8988T (cell line): ENCODE measurements around the gene FNDC3B.
"Not testable (repeated sequence)": the region's sequence is repeated elsewhere in the genome, so short reads cannot be mapped to it uniquely, and the experiment has no call there.

ENCODE experiments used
- DNase-seq: peaks from one replicate; pipeline ENCODE4 v3.0.0; 2011

The FNDC3B gene

DNA sequence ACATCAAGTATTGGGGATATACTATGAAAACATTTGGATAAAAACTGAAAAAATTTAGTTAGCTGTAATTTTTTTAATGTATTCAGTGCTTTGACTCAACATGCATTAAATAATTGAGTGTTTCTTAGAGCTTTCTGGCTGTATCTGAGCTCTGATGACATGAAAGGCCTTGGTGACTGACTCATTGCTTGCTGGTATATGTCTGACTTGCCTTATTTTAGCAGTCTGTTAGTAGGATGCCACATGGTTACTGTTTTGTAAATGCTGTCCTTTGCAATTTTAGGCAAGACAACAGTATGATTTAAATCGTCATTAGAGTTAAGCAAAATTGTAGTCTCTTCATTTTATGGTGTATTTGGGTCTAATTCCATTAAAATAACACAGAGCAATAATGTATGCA is 209.7 kb downstream of the FNDC3B start:
- no peak for DNase-seq

DNA sequence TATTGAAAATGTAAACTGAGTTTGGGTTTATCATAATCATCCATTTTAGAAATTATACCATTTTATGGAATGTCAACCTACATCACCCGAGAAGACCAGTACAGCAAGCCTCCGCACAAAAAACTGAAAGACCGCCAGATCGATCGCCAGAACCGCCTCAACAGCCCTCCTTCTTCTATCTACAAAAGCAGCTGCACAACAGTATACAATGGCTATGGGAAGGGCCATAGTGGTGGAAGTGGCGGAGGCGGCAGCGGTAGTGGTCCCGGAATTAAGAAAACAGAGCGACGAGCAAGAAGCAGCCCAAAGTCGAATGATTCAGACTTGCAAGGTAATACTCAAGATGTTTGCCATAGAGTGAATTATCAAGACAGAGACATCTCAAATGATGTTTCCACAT is 211.8 kb downstream of the FNDC3B start:
- no peak for DNase-seq

DNA sequence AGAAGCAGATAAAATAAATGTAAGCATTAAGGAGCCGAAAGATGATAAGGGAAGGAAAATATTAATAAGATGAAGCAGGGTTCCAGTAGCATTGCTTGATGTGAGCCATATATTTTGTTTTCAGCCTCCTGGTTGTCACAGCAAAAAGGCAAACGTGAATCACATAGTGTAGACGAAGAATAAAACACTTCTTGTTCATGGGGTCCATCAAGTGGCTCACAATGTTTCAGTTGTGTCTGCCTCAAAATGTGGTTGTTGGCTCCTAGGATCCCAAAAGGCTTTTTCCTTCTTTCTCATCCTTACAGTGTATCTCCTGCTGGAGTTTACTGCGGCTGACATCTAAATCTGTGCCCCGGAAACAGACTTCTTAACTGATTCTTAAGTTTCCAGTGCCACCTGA is 213.8 kb downstream of the FNDC3B start:
- no peak for DNase-seq

DNA sequence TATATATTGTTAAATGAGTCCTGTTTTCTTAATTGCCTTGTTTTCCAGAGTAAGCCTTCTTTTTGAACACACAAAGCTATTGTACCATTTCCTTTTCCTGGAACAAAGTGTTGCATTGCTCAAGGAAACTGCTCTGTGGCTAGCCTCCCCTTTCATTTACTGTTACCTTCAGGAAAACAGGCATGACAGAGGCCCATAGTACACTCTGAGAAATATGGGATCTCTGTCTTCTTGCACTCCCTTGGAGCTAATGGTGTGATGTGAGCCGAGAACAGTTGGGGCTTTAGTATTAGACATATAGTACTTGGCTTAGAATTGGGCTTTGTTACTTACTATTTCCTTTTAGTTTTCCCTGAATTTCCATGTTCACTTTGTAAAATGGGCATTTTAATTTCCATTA is 215.2 kb downstream of the FNDC3B start:
- DNase-seq, result no peak

DNA sequence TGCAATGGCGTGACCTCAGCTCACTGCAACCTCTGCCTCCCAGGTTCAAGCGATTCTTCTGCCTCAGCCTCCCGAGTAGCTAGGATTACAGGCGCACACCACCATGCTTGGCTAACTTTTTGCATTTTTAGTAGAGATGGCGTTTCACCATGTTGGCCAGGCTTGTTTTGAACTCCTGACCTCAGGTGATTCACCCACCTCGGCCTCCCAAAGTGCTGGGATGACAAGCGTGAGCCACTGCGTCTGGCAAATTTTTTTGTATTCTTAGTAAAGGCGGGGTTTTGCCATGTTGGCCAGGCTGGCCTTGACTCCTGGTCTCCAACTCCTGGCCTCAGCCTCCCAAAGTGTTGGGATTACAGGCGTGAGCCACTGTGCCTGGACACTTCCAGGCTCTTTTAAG is 215.9 kb downstream of the FNDC3B start:
- DNase-seq, result not testable (repeated sequence)

DNA sequence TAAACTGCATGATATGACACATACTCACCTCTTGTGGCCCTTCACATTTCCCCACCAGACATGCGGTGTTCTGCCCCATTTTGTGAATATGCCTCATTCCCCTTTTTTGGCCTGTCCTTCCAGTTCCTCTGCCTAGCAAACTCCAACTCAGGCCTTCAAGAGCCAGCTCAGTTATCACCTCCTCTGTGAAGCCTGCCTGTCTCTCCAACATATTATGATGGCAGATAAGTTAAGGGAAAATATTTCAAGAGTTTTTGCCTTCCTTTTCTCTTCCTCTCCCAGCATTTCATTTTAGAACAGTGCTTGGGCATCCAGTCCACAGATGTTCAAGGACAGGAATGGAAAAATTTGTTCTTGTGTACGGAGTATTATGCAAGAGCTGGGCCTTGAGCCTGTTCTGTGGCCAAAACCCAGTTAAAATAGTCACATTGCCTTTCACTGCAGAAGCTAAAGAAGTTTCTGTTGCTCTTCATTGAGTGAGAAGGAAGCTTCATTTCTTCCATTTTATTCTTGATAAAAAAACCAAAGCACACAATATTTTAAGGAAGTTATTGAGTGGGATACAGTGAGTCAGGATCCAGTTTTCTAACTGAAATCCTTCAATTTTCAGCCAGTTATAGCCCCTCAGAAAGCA is 216.8 kb downstream of the FNDC3B start:
- DNase-seq, result no peak

DNA sequence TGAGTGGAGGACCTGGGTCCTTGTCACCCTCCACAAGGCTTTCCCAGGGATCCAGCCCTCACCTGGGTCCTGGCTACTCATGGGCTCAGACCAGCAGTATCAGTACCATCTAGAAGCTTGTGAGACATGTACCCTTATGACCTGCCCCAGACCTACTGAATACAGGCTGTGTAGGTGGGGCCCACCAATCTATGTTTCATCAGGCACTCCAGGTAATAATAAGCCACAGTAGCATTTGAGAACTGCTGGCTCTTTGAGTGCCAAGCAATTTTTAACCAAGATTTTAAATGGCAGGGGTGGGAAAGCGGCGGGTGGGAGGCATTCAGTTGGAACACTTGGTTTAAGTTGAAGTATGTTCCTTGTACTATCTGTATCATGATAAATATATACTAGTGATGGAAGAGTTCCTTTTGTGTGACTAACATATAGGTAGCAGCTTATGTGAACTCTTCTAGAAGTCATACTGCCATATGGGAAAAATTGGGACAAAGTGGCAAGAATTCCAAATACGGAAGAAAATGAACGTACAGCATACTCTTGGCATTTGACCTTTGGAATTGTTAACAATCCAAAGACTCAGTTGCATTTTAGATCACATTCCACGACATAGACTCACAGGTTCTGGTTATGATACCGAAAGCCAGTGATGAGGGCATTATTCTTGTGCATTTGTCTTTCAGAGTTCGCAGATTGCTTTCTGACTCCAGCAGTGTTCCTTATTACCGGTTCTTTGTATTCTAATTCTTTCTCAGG is 218.4 kb downstream of the FNDC3B start:
- no peak for DNase-seq

DNA sequence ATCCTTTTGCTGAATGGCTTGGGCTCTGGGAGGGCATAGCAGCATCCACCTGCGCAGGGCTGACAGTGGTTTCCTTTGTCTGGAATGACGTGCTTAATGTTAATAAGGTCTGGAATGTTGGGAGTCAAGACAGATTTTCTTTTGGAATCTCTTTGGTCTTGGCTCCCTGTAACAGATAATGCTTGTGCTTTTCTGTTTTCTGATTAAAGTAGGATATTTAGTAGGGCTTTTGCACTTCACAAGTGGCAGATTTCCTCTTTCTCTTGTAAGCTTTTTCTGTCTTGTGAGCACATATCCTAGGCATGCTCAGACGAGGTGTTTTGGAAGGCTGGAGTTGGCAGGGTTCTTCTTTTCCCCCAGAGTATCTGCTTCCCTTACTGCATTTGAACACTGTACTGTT is 219.2 kb downstream of the FNDC3B start:
- DNase-seq, result no peak

DNA sequence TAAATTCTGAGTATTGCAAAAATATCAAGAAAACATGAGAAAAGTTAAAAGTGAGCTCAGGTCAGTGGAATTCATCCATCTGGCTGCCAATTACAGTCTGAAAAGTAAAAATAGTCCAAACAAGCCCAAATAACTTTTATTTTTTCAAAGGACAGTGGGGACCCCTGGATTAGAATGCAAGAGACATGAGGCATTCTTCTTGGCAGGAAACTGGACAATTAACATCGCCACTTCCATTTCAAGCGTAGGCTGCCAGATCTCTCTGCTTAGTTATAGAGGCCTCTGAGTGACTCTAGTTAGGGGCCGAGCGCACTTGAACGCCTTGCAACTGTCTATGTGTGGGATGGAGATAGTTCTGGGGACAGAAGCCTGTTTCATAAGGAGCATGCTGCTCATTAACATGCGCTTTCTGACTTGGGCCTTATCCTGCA is 219.7 kb downstream of the FNDC3B start:
- no peak for DNase-seq

DNA sequence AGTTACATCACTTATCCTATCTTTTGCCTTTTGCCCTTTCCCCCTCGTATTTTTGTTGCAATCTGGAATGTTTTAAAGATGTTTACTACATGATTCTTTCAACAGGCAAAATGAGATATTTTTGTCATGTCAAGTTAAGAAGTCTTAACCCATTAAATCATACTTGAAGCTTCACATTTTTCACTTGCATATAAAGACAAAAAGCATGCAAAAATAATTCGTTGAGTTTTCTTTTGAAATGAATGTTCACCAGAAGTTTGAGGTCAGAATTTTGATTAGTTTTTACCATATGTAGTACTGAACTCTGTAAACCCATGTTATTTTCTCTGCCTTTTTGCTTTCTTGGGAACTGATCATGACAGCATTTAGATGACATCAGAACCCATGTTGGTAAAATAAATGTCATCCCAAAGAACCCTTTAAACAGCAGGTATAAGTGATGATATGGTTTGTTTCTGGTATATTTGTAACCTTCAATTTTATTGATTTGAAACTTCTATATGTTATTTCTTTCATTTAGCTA is 220.4 kb downstream of the FNDC3B start:
- DNase-seq, result no peak

DNA sequence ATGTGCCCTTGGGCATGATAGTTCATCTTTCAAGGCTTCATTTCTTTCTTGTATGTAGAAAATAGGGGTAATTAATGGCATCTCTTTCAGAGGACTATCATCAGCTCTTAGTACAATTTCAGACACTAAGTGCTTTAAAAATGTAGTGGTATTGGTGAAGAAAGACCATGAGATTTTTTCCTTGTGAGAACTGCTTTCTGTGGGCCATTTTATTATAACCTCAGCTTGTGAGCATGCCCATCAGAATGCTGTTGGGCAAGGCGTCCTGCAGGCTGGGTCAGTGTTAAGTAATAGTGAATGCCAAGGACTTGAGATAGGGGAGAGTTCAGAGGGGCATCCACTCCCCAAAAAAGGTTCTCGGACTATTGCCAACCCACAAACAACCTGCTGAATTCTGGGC is 221.0 kb downstream of the FNDC3B start:
- DNase-seq, result no peak

DNA sequence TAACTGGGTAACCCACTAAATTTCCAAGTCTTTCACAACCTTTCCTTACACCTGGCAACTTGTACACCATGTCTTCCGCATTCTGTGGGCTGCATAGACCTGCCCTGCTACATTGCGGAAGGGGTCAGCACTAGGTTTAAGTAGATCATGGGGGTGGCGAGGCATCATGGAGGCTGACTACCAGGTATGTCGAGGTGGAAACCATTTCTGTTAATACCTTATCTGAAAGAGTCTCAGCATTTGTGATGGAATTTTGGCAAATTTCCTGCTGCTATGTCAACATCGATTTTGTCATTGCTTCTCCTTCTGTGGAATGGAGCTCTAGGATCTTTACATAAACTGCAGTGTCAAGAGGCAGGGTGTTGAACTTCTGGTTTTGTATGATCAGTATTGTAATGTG is 221.7 kb downstream of the FNDC3B start:
- DNase-seq, result no peak

DNA sequence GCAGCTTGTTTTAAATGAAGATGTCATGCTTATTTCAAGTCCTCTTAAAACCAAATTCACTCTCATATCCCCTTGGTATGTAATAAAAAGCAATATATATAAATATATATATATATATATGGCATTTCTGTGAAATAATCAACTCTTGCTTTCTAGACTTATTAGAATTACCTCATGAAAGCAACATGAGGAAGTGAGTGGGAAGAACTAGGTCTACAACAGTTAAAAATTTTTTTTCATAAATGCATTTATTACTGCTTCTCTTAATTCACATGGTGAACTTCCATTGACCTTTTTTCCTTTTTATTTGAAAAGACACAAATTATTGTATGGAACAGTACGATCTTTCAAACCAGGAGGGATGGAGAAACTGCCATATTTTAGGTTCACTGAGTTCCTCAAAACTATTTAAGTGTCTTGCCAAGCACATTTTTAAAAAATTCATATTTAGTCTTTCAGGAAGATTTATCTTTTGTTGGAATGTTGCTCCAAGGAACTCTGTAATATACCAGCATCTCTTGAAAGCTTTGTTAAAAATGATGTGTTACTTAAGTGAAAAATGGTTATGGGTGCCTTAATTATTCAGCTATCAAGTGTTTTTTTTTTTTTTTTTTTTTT is 223.7 kb downstream of the FNDC3B start:
- DNase-seq, result no peak

DNA sequence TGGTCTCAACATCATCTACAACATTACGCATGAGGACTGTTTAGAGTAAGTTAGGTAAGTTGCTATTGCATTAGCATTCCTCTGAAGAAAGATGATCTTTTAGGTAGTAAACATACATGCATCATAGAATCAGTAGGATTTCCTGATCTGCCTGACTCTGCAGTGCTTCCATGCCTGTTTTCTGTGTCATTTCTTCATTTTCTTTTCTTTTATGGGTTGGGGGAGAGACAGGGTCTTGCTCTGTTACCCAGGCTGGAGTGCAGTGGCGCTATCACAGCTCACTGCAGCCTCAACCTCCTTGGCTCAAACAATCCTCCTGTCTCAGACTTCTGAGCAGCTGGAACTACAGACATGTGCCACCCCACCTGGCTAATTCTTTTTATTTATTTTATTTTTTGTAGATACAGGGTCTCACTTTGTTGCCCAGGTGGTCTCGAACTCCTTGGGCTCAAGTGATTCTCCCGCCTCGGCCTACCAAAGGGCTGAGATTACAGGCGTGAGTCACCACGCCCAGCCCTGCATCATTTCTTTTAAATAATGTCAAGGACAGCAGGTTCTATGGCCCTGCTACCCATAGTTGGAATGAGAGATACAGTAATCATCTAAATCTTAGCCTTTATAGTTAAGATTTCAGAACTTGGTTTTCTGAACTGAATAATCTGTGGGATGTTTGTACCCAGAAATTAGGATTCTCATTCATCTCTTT is 224.6 kb downstream of the FNDC3B start:
- DNase-seq, result no peak

DNA sequence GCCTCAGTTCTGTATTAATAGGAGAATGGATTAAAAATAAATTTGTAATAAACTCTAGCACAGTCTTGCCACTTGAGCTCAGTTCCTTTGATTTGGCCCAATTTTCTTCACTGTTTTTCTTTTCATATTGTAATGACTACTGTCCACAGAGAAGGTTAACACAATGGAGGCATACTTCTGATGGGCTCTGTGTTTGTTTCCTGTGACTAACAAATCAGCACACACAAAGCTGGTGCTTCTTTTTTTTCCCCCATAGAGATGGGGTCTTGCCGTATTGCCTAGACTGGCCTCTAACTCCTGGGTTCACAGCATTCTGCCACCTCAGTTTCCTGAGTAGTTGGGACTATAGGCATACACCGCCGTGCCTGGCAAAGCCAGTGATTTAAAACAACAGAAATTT is 226.7 kb downstream of the FNDC3B start:
- DNase-seq, result no peak

DNA sequence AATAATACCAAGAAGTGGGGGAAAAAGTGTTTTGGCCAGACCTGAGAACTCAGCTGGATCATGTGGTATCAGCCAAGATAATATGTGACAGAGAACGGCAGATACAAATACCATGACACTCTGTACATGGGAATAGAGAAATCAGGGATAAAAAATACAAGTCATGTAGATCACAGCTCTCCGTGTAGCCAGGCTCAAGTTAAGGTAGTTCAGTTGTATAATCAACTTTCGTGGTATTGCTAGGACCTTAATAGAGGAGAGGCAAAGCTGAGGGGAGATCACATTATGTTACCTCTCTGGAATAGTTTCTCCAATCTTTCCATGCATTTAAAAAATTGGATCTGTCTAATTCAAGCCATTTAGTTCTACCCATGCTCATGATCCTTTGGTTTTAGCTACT is 229.0 kb downstream of the FNDC3B start:
- DNase-seq, result no peak

DNA sequence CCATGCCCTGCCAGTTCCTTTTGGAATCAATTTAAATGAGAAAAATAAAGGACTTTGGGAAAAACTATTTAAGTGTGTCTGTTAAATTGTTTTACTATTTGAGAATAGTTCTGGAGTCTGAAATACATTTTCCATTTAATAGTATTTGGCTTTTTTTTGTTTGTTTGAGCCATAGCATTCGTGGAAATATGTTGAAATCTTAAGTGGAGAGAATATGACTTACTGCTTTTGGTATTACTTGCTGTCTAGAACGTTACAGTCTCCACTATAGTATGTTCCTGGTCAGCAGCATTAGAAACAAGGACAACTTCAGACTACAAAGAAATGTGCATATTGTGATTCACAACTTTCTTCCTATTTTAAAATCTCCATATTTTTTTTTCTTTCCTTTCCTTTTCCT is 229.5 kb downstream of the FNDC3B start:
- DNase-seq, result no peak

DNA sequence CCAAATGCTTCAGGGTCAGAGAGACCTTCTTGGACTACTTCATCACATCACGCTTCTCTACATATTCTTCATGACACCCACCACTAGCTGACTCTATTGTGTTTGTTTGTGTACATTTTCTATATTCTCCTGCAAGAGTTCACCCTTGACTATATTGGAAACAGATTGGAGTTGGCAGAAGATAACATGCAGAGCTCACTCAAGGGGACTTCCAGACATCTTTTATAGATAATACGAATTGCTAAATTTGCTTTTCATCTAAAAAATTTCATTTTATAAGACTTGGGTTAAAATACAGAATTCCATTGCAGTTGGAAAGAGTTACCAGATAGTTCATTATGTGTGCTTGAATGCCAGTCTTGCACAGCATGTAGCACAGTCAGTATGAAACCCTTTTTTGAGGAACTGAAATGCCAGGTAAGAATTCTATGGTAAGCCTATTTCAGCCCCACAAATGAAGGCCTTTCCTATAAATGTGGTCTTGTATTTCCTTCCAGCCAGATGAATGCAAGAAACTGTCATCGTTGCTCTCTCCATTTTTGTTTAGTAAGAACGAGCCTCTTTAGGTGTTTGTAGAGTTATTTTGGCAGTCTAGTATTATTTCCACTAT is 231.3 kb downstream of the FNDC3B start:
- no peak for DNase-seq

DNA sequence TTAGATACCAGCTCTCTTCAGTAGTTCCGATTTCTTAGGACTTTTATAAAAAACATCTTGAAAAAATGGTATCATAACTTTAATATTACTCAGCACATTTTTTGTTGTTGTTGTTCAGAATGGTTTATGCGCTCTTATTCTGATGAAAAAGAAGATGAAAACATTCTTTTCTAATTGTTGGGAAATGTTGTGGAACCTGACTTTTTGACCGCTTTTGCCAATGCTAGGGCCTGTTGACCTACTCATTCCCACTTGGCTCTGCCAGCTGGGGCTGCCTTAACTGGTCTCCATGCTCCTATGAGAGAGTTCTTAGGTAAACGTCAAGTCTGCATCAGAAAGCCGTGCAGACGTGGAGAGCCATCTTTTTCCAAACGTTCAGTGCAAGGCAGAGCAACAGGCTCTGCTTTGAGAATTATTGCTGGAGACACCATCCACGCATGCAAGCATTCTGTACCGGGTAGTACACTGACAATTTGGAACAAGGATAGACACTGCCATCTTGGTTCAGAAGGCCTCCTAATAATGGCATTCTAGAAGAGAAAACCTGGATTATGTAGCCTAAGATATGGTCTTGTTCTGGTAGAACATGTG is 232.1 kb downstream of the FNDC3B start:
- no peak for DNase-seq

DNA sequence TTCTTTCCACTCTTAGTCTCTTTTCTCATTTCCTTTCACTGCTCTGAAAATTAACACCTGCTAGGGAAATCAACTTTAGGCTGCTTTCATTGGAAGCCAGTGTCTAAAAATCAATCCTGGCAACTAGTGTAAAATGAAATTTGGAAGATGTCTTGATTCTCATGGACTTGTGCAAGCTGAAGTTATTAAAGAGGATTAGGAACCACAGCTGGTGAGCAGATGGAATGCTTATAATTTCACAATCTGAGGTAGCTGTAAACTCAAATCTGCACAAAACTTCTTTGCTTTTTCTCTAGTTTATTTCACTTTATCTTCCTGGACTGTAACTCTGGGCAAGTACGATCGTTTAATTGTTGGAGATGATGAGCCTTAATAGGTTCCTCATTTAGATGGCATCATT is 233.3 kb downstream of the FNDC3B start:
- DNase-seq, result no peak

DNA sequence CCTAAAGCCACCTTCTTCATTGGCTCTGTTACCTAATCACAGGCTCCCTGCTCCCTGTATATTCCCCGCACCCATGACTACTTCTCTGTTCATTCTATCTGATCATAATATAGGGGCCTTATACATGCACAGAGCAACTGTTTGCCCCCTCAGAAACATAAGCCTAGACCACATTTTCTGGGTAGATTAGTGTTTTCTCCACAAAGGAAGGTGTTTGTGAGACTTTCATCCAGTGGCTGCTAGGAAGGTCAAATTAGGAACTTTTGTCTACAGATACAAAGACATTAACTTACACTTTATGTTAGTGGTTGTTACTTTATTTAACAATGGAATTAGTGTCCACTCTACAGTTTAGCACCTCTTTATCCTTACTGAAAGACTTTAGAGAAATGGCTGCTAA is 234.0 kb downstream of the FNDC3B start:
- DNase-seq, result no peak

DNA sequence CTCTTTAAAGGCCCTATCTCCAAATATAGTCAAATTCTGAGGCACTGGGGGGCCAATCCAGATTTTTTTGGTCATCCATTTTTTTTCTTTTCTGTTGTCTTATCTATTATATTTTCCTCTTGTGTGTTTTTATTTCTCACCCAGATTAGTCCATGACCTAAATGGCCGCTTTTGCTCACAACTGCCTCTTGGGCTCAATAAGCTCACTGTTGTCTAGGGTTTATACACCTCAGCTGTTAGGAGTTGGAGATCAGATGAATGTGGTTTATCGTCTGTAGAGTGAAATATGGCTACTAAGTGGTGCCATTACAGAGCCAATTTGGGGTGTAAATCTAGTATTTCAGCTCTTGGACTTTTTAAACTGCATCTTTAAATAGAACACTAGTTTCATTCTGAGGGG is 235.5 kb downstream of the FNDC3B start:
- DNase-seq, result no peak

DNA sequence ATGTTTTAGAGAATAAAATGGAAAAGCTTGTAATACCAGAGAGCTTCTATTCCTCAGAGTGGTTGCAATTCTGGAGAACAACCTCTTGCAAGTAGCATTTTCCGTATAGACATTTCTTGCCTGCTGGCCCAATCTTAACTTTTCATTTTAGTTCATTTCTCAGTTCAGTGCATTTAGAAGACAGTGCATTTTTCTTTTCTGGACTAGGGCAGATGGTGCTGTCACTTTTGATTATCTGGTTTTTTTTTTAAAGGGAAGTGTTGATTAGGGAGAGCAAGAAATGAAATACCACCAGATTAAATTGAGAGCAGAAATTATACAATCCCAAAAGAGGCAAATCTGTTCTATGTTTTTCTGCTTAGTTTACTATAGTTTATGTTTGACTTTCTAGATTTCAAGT is 236.2 kb downstream of the FNDC3B start:
- no peak for DNase-seq
